Epithelial cell of prostate (primary cell): Measurements from ENCODE around the gene ZNF511.

Source experiments
- DNase-seq: peaks from one replicate; pipeline ENCODE4 v3.0.0-alpha.2; 2011; ENCODE audit warnings: low read depth, low spot score
- H3K27ac ChIP-seq: fragments of 450-650 bp; 2 replicates; pipeline ENCODE4 v1.5.1; 2017; ENCODE audit warnings: mild to moderate bottlenecking

Gene ZNF511

DNA sequence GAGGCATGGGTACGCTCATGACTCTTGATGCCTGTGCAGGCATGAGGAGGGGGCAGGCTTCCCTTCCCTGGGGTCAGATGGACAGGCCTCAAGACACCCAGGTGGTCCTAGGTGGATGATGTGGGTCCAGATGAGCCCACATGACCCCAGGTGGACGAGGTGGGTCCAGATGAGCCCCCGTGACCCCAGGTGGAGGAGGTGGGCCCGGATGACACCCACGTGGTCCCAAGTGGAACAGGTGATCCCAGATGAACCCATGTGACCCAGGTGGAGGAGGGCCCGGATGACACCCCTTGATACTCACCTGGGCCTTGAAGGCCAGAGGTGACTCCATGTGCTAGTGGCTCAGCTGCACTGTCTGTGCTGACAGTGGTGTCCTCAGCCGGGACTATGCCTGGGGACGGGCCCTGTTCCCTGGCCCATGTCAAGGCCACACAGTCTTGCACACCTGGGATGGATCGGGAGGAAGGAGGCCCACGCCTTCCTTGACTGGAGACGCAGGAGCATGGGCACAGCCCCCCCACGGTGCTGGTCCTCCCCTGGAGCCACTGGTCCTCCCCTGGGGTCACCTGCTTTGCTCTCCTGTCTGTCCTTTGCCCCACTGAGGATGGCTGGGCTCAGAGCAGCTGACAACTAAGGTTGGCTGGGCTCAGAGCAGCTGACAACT is 41.7 kb downstream of the ZNF511 start:
- H3K27ac ChIP-seq: no peak overlapping the region
- DNase-seq: no peak

DNA sequence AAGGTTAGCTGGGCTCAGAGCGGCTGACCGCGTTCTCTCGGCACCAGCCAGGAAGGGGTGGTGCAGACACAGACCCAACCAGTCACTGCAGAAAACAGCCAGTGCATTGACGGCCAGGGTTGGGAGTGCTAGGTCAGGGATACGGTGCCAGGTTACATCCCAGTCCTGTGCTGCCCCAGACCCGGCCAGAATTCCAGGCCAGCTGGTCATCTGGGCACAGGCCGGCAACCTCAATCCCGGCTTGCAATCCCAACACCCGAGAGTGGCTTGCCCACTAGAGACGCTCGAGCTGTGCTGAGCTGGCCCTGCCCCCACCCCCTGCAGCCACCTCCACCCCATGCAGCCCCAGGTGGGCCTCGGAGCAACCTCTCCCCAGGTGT is 42.2 kb downstream of the ZNF511 start:
- no peak overlapping the region for H3K27ac ChIP-seq
- no peak for DNase-seq

DNA sequence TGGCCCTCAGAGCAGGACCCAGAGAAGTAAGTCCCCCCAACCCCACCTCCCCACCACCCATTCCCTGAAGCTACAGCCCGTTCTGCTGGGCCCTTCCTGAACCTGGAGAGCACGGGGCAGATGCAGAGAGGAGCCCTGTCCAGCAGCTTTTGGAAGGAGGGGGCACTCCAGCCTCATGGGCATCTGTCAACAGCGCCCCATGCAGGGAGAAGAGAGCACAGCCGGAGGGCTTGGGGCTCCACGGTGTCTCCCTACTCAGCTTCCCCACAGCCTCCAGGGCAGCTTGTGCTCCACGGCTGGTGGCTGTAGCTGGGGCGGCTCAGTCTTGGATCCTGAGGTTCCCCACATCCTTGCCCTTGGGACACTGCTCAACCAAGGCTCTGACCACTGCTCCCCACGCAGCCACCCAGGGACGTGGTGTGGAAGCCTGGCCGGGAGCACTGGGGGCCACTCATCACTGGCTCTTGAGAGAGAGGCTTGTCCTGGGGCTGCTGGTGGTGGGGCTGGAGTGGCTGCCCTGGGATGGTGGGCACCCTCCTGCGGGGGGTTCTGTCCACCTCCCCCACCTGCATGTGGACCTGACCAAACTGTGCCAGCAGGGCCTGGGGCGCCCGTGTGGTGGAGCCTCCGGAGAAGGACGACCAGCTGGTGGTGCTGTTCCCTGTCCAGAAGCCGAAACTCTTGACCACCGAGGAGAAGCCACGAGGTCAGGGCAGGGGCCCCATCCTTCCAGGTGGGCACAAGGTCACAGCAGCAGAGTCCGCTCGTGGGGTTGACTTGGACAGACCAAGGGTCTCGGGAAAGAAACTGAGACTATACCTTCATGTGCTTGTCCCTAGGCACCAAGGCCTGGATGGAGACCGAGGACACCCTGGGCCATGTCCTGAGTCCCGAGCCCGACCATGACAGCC is 42.9 kb downstream of the ZNF511 start:
- no peak for DNase-seq
- no peak overlapping the region for H3K27ac ChIP-seq

DNA sequence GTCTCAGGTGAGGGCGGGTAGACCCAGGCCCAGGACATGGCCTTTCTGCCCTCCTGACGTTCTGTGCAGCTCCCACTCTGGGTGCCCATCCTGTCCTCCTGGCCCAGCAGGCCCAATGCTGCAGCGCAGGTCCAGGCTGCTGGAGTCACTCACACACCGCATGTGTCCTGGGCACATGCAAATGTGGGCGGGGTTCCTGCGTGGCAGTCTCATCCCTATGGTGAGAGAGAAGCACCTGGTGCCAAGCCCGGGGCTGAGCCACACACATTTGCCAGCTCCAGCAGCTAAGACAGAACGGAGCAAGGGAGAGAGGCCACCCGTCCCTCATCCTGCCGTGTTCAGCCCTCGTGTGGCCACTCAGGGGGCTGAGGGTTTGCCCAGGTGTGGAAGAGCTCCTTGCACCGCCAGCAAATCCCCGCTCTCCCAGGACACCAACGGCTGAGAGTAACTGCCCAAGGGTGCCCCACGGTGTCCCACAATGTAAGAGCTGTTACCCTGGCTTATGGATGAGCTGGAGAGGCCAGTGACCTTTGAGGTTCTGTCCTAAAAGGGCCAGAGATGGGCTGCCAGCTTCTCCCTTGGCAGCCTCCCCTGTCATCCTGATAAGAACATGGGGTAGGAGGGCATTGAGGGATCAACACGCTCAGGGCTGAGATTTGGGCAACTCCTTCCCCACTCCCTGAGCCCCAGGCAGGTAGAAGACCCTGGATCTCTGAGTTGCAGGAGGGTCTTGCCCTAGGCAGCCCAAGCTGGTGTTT is 44.7 kb downstream of the ZNF511 start:
- no peak for DNase-seq
- no peak overlapping the region for H3K27ac ChIP-seq

DNA sequence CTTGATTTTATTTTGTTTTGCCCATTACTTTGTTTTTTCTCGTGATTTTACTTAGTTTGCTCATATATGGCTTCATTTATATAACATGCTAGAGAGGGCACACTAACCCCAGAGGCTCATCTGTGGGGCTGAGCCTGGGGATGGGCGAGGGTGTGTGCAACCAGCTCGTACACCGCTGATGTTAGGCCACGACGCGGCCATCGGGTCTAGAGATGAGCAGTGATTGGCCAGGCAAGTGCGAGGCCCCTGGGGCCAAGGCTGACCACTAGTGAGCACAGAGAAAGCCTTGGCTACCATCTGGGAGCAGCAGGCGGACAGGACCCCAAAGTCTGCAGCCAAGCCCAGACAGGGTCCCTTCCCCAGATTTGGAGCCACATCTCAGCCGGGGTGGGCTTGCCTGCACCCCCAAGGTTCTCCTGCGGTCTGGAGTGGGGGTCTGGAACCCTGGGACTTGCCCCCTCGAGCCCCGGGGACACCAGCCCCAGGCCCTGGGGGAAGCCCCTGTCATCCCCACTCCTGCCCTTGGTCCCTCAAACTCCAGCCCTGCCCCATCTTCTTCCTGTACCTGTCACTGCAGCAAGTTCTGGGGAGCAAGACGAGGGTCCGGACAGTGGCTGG is 45.4 kb downstream of the ZNF511 start:
- DNase-seq: no peak
- H3K27ac ChIP-seq: no peak overlapping the region

DNA sequence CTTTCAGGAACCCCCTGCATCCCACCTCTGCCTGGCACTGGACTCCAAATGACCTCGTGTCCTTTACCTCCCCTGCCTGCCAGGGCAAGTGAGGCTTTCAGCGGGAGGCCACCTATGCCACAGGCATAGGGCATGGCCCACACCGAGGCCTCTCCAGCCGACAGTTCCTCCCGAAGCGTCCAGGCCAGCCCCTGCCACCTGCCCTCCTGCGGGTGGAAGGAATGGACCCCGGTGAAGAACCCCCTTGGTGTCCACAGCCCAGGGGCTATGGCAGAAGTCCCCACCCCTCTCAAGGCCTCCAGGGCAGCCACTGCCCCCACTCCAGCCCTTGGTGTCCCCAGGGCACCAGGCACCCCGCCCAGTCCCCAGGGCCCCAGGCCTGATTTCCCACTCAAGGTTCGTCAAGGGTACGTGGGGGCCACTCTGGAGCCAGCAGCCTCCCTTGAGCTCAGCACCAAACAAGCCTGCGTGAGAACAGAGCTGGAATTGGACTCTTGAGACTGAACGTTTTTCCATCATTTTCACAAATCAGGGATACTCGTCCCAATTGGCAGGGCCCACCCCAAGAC is 46.0 kb downstream of the ZNF511 start:
- H3K27ac ChIP-seq: no peak overlapping the region
- no peak for DNase-seq

DNA sequence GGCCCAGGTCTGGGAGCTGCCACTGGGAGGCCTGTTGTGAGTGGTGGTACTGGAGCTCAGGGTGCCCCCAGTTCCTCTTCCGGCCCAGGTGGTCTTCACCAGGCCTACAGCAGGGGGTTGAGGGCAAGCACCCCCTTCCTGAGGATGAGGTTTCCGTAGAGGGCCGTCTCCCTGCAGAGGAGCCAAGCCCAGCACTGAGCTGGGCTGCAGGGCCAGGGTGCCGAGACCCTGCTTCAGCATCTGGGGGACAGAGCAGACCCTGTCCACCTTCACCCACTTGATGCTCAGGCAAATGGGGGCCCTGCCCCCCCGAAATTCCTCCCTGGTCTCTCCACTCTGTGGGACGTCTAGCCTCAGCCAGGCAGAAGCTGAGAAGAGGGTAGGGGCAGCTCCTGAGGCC is 46.6 kb downstream of the ZNF511 start:
- DNase-seq: no peak
- H3K27ac ChIP-seq: no peak overlapping the region

DNA sequence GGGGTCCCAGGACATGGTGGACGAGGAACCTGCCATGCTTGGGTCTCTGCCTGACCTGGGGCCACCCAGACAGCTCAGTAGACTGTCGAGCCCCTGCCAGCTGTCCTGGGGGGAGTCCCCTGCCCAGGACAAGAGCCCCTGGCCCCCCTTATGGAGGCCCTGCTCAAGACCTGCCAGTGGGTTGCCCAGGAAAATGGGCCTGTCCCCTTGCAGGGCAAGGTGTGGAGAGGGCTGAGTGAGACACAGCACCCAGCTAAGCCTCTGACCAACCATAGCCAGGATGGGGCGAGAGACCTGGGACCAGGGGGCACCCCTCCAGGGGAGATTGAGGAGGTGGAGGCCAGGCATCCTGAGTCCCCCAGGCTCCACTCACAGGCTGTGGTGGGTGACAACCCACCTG is 47.3 kb downstream of the ZNF511 start:
- H3K27ac ChIP-seq: no peak overlapping the region
- no peak for DNase-seq

DNA sequence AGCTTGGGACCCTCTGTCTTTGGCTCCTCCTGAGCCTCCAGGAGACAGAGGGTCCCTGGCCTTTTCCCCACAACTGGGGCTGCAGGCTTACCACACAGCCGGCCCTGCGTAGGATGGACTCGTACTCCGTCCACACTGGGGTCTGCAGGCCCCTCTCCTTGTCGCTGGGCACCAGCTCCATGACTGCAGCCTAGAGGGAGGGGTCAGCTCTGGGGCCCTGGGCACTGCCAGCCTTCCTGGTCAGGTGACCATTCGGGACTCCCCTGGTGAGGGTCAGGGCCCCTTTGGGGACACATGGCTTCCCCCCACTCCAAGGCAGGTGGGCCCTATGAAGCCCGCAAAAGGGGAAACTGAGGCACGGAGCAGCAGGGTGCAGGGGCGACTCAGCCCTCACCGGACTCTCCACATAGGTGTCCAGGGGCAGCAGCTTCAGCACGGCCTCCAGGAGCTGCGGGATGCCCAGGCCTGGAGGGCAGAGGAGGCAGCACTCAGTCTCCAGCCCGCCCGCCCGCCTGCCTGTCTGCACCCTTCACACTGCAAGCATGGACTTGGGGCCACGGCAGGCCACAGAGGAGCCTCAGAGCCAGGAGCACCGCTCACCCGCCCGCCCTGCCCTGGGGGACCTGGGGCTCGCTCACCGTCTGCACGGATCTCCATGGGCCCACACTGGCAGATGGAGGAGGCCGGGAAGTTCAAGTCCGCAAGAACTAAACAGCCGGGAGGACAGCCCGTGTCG is 48.0 kb downstream of the ZNF511 start:
- no peak overlapping the region for H3K27ac ChIP-seq
- DNase-seq: no peak

DNA sequence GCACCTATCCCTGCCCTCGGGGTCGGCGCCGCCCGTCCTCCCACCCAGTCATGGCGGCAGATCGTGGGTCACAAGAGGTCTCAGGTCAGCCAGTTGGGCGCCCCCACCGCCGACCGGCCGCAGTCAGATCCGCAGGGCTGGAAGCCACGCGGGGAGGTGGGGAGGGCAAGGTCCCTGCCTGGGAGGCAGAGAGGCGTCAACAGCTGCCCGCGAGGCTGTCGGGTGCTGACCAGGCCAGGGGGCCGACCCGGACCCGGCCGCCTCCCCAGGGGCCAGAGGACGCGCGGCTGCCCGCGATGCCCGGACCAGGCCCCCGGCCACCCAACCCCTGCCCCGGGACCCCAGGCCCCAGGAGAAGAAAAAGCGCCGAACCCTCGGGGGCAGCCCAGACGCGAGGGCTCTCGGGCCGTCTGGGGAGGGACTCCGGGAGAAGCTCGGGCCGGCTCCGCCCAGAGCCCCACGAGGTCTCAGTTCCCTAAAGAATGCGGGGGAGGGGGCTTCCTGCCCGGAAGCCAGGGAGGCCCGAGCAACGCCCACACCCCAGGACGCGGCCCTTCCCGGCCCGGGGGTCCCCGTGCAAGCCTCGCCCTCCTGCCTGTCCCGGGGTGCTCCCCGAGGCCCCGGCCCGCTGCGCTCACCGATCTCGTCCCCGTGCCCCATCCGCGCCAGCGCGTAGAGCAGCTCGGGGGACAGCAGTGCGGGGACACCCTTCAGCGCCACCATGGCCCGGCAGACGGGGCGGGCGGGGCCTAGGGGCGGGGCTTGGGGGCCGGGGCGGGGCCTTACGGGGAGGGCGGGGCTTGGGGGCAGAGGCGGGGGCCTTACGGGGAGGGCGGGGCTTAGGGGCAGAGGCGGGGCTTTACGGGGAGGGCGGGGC is 48.8 kb downstream of the ZNF511 start, which contains the start of gene FUOM:
Gene FUOM, minus strand, starts transcription at position 735 of the 877 bp plus-strand sequence. Its CDS starts 12 bp downstream, at position 723.
- no peak for DNase-seq
- no peak within 1 kb of the TSS for H3K27ac ChIP-seq

DNA sequence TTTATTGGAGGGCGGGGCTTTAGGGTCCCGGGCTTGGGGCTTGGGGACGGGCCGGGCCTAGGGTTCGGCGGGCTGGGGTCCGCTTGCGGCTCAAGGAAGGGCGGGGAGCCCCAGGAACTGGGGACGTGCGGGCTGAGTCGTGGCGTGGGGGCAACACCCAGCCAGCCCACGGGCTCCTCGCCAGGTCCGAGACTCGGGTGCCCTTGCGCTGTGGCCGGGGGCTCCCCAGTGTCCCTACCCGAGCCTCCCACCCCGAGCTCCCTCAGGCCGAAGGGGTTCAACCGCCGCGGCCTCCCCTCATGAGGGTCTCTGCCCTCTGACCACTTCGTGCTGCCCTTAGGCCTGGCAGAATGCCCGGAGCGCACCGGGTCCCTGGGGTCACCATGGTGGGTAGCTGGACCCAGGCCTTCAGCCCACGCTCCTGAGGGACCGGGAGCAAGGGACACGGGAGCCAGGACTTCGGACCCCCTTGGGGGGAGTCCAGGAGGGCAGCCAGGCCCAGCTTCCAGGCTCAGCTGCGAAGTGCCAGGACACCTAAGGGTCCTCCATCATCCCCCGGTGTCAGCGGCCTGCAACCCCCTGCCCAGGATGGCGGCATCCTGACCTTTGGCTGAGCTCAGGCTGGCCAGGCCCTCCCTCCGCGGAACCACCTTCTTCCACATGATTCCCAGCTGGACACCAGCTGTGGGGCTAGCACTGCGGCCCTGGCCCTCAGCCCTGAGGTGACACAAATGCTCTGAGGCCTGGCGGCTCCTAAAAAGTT is 49.6 kb downstream of the ZNF511 start:
- H3K27ac ChIP-seq: no peak overlapping the region
- no peak for DNase-seq

DNA sequence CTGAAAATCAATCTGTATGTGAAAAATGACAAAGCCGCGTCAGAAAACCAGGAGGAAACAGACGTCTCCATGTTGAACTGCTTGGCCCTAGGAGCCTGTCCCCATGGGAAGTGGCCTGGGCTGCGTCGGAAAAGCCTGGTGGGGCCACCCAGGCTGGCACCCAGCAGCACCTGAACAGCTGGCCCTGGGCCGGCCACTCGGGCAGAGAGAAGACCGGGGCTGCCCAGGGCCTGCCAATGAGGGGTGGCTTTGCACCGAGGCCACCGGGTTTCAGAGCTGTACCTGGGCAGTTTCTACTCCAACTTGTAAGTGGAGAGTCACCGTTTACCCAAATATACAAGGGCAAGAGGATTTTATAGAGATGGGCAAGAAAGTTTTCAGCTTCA is 50.2 kb downstream of the ZNF511 start:
- DNase-seq: no peak
- H3K27ac ChIP-seq: no peak overlapping the region

DNA sequence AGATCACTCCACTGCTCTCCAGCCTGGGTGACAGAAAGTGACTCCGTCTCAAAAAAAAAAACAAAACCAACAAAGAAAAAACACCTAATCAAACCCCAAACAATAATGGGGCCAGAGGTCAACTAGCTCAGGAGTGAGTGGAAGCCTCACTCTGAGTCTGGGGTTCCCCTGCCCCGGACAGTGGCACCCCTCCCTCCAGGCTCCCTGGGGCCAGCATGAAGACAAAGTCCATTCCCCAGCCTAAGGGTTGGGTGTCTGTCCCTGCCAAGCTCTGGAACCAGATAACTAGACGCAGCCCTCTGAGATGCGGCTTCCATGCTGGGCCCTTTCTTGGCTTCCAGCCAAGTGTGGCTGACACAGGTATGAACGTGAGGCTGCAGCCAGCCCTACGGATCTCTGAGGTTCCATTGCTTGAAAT is 50.8 kb downstream of the ZNF511 start:
- DNase-seq: no peak

DNA sequence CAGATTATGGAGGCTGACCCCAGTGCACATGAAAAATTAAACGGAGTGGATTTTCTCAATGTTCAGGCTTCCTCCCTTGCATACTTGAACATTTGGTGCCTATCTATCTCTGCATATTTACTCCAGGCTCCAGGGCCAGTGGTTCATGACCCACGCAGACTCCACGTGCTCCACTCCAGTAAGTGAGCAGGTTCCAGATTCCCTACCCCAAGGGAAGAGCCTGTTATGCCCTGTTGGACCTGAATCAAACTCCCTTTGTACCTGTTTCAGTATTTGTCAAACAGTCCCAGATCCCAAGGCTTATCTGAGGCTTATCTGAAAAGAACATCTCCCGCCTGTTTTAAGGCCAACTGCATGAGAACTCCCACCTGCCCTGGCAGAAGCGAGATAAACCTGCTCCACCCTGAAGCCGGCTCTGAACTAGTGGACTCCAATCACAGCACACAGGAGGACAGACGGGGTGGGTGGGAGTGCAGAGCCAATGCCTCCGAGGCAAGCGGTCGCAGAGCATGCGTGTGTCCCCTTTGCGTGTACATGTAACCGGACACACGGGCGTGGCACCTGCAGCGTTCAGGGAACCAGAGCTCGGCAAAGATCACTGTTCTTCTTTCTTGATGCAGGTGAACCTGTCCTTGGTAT is 51.4 kb downstream of the ZNF511 start:
- DNase-seq: no peak
- no peak overlapping the region for H3K27ac ChIP-seq

More for the DNA sequence above, 50.8 kb downstream of the ZNF511 start:
- no peak overlapping the region for H3K27ac ChIP-seq

DNA sequence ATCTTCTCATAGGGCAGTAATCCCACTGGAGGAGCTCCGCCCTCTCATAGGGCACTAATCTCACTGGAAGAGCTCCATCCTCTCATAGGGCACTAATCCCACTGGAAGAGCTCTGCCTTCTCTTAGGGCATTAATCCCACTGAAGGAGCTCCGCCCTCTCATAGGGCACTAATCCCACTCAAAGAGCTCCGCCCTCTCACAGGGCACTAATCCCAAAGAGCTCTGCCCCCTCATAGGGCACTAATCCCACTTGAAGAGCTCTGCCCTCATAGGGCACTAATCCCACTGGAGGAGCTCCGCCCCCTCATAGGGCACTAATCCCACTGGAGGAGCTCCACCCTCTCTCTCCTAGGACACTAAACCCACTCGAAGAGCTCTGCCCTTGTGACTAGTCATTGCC is 52.5 kb downstream of the ZNF511 start:
- DNase-seq: no peak
- H3K27ac ChIP-seq: no peak overlapping the region

DNA sequence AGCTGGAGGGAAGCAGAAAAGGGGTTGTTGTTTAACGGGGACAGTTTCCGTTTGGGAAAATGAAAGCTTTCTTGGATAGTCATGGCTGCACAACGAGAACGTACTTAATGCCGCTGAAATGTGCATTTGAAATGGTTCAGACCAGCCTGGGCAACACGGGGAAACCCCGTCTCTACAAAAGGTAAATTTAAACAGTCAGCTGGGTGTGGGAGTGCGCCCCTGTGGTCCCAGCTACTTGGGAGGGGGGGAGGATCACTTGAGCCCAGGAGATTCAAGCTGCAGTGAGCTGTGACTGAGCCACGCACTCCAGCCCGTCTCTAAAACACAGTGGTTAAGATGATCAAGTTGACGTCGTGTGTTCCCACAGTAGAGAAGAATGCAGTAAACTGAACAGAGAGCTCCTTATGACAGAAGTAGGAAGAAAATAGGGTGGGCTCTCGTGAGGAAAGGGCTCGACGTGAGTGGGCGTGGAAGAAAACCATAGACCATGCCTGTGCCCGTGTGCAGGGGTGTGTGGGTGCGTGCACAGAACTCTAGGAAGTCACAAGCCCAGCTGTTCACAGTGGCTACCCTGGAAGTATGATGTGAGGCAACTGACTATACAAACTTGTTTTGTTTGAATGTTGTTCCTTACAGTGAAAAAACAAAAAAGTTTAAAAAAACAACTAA is 53.2 kb downstream of the ZNF511 start:
- no peak for DNase-seq
- H3K27ac ChIP-seq: no peak overlapping the region
